ENCODE results near the gene CD44.

Gene CD44

GRCh38 chr11:35145271-35145670, 6.3 kb downstream of the CD44 start:
- no peak overlapping the region for H3K4me2 ChIP-seq (ENCODE audit: low read length)
- TF ChIP-seq, protein P1, sequence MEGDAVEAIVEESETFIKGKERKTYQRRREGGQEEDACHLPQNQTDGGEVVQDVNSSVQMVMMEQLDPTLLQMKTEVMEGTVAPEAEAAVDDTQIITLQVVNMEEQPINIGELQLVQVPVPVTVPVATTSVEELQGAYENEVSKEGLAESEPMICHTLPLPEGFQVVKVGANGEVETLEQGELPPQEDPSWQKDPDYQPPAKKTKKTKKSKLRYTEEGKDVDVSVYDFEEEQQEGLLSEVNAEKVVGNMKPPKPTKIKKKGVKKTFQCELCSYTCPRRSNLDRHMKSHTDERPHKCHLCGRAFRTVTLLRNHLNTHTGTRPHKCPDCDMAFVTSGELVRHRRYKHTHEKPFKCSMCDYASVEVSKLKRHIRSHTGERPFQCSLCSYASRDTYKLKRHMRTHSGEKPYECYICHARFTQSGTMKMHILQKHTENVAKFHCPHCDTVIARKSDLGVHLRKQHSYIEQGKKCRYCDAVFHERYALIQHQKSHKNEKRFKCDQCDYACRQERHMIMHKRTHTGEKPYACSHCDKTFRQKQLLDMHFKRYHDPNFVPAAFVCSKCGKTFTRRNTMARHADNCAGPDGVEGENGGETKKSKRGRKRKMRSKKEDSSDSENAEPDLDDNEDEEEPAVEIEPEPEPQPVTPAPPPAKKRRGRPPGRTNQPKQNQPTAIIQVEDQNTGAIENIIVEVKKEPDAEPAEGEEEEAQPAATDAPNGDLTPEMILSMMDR (IDR thresholded peaks at IDR 0.05; ENCODE audit: low read depth, low read length, poor library complexity, severe bottlenecking) = no peak
- no peak for TF ChIP-seq EZH2phosphoT487 (IDR thresholded peaks at IDR 0.05; ENCODE audit: borderline replicate concordance, low read length)
- H3K9me3 ChIP-seq (ENCODE audit: control insufficient read depth, insufficient read depth, low read length) = no peaks in the 10 kb centered on the region
- H4K20me1 ChIP-seq (ENCODE audit: control insufficient read depth, insufficient read depth, low read depth, low read length) = no peaks in the 10 kb centered on the region
- no peaks in the 10 kb centered on the region for H3K36me3 ChIP-seq (ENCODE audit: control insufficient read depth, low read length)
- H3K27ac ChIP-seq (ENCODE audit: low read depth, low read length) = no peak overlapping the region
- H3K4me3 ChIP-seq (ENCODE audit: low read length) = no peak overlapping the region
- no peaks in the 10 kb centered on the region for H3F3A ChIP-seq (ENCODE audit: control insufficient read depth, insufficient read depth)
- H3K79me2 ChIP-seq (ENCODE audit: control insufficient read depth, low read length) = no peaks in the 10 kb centered on the region
- H3K9me2 ChIP-seq (replicated peaks; ENCODE audit: control insufficient read depth, low read length) = no peaks in the 10 kb centered on the region
- peaks cover 45% of the 10 kb centered on the region for H3K27me3 ChIP-seq (ENCODE audit: control insufficient read depth, low read length)
- H3K4me1 ChIP-seq (ENCODE audit: control insufficient read depth, low read length) = peaks cover 7% of the 10 kb centered on the region

GRCh38 chr11:35146074-35146521, 7.1 kb downstream of the CD44 start:
- H3K36me3 ChIP-seq (ENCODE audit: control insufficient read depth, low read length) = no peaks in the 10 kb centered on the region
- H3K9me2 ChIP-seq (replicated peaks; ENCODE audit: control insufficient read depth, low read length) = no peaks in the 10 kb centered on the region
- H3K4me3 ChIP-seq (ENCODE audit: low read length) = no peak overlapping the region
- H3K4me2 ChIP-seq (ENCODE audit: low read length) = no peak overlapping the region
- no peaks in the 10 kb centered on the region for H3F3A ChIP-seq (ENCODE audit: control insufficient read depth, insufficient read depth)
- H3K79me2 ChIP-seq (ENCODE audit: control insufficient read depth, low read length) = no peaks in the 10 kb centered on the region
- H4K20me1 ChIP-seq (ENCODE audit: control insufficient read depth, insufficient read depth, low read depth, low read length) = no peaks in the 10 kb centered on the region
- no peaks in the 10 kb centered on the region for H3K9me3 ChIP-seq (ENCODE audit: control insufficient read depth, insufficient read depth, low read length)
- H3K27me3 ChIP-seq (ENCODE audit: control insufficient read depth, low read length) = peaks cover 37% of the 10 kb centered on the region
- H3K4me1 ChIP-seq (ENCODE audit: control insufficient read depth, low read length) = peaks cover 7% of the 10 kb centered on the region
- TF ChIP-seq, protein P1 (IDR thresholded peaks at IDR 0.05; ENCODE audit: low read depth, low read length, poor library complexity, severe bottlenecking) = no peak
- no peak for TF ChIP-seq EZH2phosphoT487 (IDR thresholded peaks at IDR 0.05; ENCODE audit: borderline replicate concordance, low read length)
- H3K27ac ChIP-seq (ENCODE audit: low read depth, low read length) = no peak overlapping the region

DNA sequence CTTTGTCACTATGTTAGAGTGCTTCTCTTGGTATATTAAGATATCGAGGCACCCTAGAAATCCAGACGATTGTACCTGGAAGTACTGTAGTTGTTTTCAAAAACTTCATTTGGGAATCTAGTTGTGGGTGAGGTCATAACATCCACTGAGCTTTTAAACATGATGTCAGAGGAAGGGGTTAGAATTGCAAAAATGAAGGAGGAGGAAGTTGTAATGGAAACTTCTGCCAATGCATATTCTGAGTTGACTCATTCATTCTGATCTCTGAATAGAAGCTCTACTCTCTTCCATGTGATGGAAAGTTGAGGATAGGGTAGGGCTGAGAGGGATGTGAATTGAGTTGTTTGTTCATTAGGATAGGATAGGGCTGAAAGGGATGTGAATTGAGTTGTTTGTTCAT, 7.7 kb downstream of the CD44 start:
- H4K20me1 ChIP-seq (ENCODE audit: control insufficient read depth, insufficient read depth, low read depth, low read length) = no peaks in the 10 kb centered on the region
- no peaks in the 10 kb centered on the region for H3K9me3 ChIP-seq (ENCODE audit: control insufficient read depth, insufficient read depth, low read length)
- H3K79me2 ChIP-seq (ENCODE audit: control insufficient read depth, low read length) = no peaks in the 10 kb centered on the region
- no peak for TF ChIP-seq EZH2phosphoT487 (IDR thresholded peaks at IDR 0.05; ENCODE audit: borderline replicate concordance, low read length)
- TF ChIP-seq, protein P1 (IDR thresholded peaks at IDR 0.05; ENCODE audit: low read depth, low read length, poor library complexity, severe bottlenecking) = no peak
- H3K9me2 ChIP-seq (replicated peaks; ENCODE audit: control insufficient read depth, low read length) = no peaks in the 10 kb centered on the region
- H3K4me3 ChIP-seq (ENCODE audit: low read length) = no peak overlapping the region
- no peak overlapping the region for H3K4me2 ChIP-seq (ENCODE audit: low read length)
- H3K4me1 ChIP-seq (ENCODE audit: control insufficient read depth, low read length) = peaks cover 7% of the 10 kb centered on the region
- H3K27ac ChIP-seq (ENCODE audit: low read depth, low read length) = no peak overlapping the region
- peaks cover 36% of the 10 kb centered on the region for H3K27me3 ChIP-seq (ENCODE audit: control insufficient read depth, low read length)
- H3K36me3 ChIP-seq (ENCODE audit: control insufficient read depth, low read length) = no peaks in the 10 kb centered on the region
- H3F3A ChIP-seq (ENCODE audit: control insufficient read depth, insufficient read depth) = no peaks in the 10 kb centered on the region
